Measurements from ENCODE around the gene SUFU. TPM values are rescaled to one million over a fixed set of nuclear protein-coding genes. Genes with fewer than 3 reads are reported as not detected.
A peak's percentile ranks its signal among the peaks of the same experiment; 100 is the strongest.

The SUFU gene
- total and polyA plus RNA-seq, 5 donors from 2014 or later = 2.4 to 17.8 (median 5.0) TPM

DNA sequence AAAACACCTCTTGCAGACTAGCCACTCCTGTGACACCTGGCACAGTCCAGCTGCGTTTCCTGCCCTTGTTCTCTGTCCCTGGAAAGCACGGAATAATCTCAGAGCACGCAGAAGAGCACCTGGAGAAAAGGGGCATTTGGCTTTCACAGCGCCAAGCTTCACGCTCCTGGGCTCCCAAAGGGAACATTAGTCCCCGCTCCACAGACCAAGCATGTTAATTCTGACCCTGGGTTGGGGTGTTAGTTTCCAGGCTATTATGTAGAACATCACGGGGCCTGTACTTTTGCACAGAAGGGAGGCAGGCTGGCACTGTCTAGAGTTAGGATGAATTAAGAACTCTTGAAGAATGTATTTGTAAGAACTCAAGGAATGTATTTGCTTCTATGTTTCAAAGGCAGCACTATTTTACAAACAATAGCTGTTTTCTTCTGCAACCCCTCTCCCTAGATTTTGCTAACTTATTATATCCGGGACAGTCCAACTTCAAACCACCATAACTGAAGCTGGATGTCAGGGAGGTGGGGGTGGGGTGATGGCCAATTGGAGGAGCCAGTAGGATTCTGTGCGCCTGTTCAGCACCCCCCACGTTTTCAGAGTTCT, 78.3 kb downstream of the SUFU start:
- ATAC-seq (ENCODE audit: low read depth in 2 of 2) (no peak), DNase-seq (no peak)
- Mint-ChIP-seq H3K4me1 (peaks cover 0 to 12% (median 10%) of the 10 kb centered on the region in 4 donors), H3K27ac (peak overlapping the region in 1 of 3 donors; percentile 29), H3K36me3 (no peaks in the 10 kb centered on the region), H3K9me3 (no peaks in the 10 kb centered on the region), H3K27me3 (no peaks in the 10 kb centered on the region), H3K4me3 (no peak overlapping the region)
- Histone ChIP-seq H3K27me3 (ENCODE audit: control insufficient read depth, insufficient read depth, low read length) (no peaks in the 10 kb centered on the region), H3K9me3 (ENCODE audit: control insufficient read depth in 2 of 2, low read length in 2 of 2) (no peaks in the 10 kb centered on the region), H3K27ac (ENCODE audit: insufficient read depth, low read length, poor library complexity, severe bottlenecking) (no peak overlapping the region), H3K4me3 (ENCODE audit: low read depth, low read length) (no peak overlapping the region), H3K4me1 (ENCODE audit: control insufficient read depth, insufficient read depth, low read length, poor library complexity, severe bottlenecking) (no peaks in the 10 kb centered on the region), H3K36me3 (ENCODE audit: control insufficient read depth, insufficient read depth, low read length) (no peaks in the 10 kb centered on the region)

GRCh38 chr10:102583435-102584417, 80.0 kb downstream of the SUFU start:
- no peaks in the 10 kb centered on the region for H3K36me3 Mint-ChIP-seq
- DNase-seq (peak; percentile 64 to 88 (median 77)), ATAC-seq (ENCODE audit: low read depth in 2 of 2) (peak; percentile 85 to 95)
- peak overlapping the region; percentile 54 to 89 (median 65) for H3K27ac Mint-ChIP-seq
- H3K4me3 Mint-ChIP-seq = no peak overlapping the region
- Histone ChIP-seq H3K36me3 (ENCODE audit: control insufficient read depth, insufficient read depth, low read length) (no peaks in the 10 kb centered on the region), H3K27ac (ENCODE audit: insufficient read depth, low read length, poor library complexity, severe bottlenecking) (no peak overlapping the region), H3K9me3 (ENCODE audit: control insufficient read depth in 2 of 2, low read length in 2 of 2) (no peaks in the 10 kb centered on the region), H3K4me1 (ENCODE audit: control insufficient read depth, insufficient read depth, low read length, poor library complexity, severe bottlenecking) (no peaks in the 10 kb centered on the region), H3K4me3 (ENCODE audit: low read depth, low read length) (no peak overlapping the region), H3K27me3 (ENCODE audit: control insufficient read depth, insufficient read depth, low read length) (no peaks in the 10 kb centered on the region)
- no peaks in the 10 kb centered on the region for H3K9me3 Mint-ChIP-seq
- H3K27me3 Mint-ChIP-seq = no peaks in the 10 kb centered on the region
- H3K4me1 Mint-ChIP-seq = peaks cover 0 to 12% (median 8%) of the 10 kb centered on the region in 4 donors

DNA sequence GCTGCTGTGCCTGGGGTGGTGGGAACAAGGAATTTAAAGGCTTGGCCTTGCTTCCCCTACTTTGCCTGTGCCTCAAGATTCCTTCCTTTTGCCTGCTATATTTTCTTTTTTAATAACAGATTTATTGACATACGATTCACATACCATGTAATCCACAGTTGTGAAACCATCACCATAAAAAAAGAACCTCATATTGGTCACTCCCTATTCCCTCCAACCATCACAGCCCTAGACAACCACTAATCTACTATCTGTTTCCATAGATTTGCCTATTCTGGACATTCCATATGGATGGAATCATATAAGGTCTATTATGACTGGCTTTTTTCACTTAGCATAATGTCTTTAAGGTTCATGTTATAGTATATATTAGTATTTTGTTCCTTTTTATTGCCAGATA, 81.3 kb downstream of the SUFU start:
- no peaks in the 10 kb centered on the region for H3K4me1 ChIP-seq (ENCODE audit: control insufficient read depth, insufficient read depth, low read length, poor library complexity, severe bottlenecking)
- H3K4me3 ChIP-seq (ENCODE audit: low read depth, low read length) = no peak overlapping the region
- peak overlapping the region in 1 of 3 donors; percentile 60 for H3K27ac Mint-ChIP-seq
- no peaks in the 10 kb centered on the region for H3K27me3 ChIP-seq (ENCODE audit: control insufficient read depth, insufficient read depth, low read length)
- ATAC-seq (ENCODE audit: low read depth in 2 of 2) (no peak), DNase-seq (no peak)
- no peaks in the 10 kb centered on the region for H3K36me3 Mint-ChIP-seq
- no peaks in the 10 kb centered on the region for H3K27me3 Mint-ChIP-seq
- no peaks in the 10 kb centered on the region for H3K36me3 ChIP-seq (ENCODE audit: control insufficient read depth, insufficient read depth, low read length)
- H3K27ac ChIP-seq (ENCODE audit: insufficient read depth, low read length, poor library complexity, severe bottlenecking) = no peak overlapping the region
- no peak overlapping the region for H3K4me3 Mint-ChIP-seq
- no peaks in the 10 kb centered on the region for H3K9me3 Mint-ChIP-seq
- H3K4me1 Mint-ChIP-seq = peaks cover 3 to 10% (median 6%) of the 10 kb centered on the region in 4 donors
- H3K9me3 ChIP-seq (ENCODE audit: control insufficient read depth in 2 of 2, low read length in 2 of 2) = no peaks in the 10 kb centered on the region

DNA sequence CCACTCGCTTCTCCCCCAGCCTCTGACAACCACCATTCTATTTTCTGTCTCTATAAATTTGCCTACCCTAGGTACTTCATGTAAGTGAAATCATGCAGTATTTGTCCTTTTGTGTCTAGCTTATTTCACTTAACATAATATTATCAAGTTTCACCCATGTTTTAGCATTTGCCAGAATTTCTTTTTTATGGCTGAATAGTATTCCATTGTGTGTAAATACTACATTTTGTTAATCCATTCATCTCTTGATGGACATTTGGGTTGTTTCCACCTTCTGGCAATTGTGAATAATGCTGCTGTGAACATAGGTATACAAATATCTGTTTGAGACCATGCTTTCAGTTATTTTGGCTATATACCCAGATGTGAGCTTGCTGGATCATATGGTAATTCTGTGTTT, 83.1 kb downstream of the SUFU start:
- Mint-ChIP-seq H3K4me3 (no peak overlapping the region), H3K27me3 (no peaks in the 10 kb centered on the region), H3K27ac (no peak overlapping the region), H3K4me1 (peaks cover 3 to 6% (median 4%) of the 10 kb centered on the region in 4 donors), H3K36me3 (no peaks in the 10 kb centered on the region), H3K9me3 (no peaks in the 10 kb centered on the region)
- Histone ChIP-seq H3K27ac (ENCODE audit: insufficient read depth, low read length, poor library complexity, severe bottlenecking) (no peak overlapping the region), H3K4me3 (ENCODE audit: low read depth, low read length) (no peak overlapping the region), H3K4me1 (ENCODE audit: control insufficient read depth, insufficient read depth, low read length, poor library complexity, severe bottlenecking) (no peaks in the 10 kb centered on the region), H3K27me3 (ENCODE audit: control insufficient read depth, insufficient read depth, low read length) (no peaks in the 10 kb centered on the region), H3K9me3 (ENCODE audit: control insufficient read depth in 2 of 2, low read length in 2 of 2) (no peaks in the 10 kb centered on the region), H3K36me3 (ENCODE audit: control insufficient read depth, insufficient read depth, low read length) (no peaks in the 10 kb centered on the region)
- no peak for ATAC-seq (ENCODE audit: low read depth in 2 of 2)
- no peak for DNase-seq

GRCh38 chr10:102588875-102589274, 85.1 kb downstream of the SUFU start:
- no peak overlapping the region for H3K4me3 Mint-ChIP-seq
- DNase-seq (no peak), ATAC-seq (ENCODE audit: low read depth in 2 of 2) (no peak)
- H3K9me3 Mint-ChIP-seq = no peaks in the 10 kb centered on the region
- Histone ChIP-seq H3K27ac (ENCODE audit: insufficient read depth, low read length, poor library complexity, severe bottlenecking) (no peak overlapping the region), H3K36me3 (ENCODE audit: control insufficient read depth, insufficient read depth, low read length) (peaks cover 6% of the 10 kb centered on the region), H3K4me3 (ENCODE audit: low read depth, low read length) (no peak overlapping the region), H3K4me1 (ENCODE audit: control insufficient read depth, insufficient read depth, low read length, poor library complexity, severe bottlenecking) (no peaks in the 10 kb centered on the region), H3K9me3 (ENCODE audit: control insufficient read depth in 2 of 2, low read length in 2 of 2) (no peaks in the 10 kb centered on the region), H3K27me3 (ENCODE audit: control insufficient read depth, insufficient read depth, low read length) (no peaks in the 10 kb centered on the region)
- peaks cover 3% of the 10 kb centered on the region for H3K36me3 Mint-ChIP-seq
- no peaks in the 10 kb centered on the region for H3K27me3 Mint-ChIP-seq
- H3K27ac Mint-ChIP-seq = no peak overlapping the region
- H3K4me1 Mint-ChIP-seq = peaks cover under 1 to 4% (median 3%) of the 10 kb centered on the region in 4 donors

DNA sequence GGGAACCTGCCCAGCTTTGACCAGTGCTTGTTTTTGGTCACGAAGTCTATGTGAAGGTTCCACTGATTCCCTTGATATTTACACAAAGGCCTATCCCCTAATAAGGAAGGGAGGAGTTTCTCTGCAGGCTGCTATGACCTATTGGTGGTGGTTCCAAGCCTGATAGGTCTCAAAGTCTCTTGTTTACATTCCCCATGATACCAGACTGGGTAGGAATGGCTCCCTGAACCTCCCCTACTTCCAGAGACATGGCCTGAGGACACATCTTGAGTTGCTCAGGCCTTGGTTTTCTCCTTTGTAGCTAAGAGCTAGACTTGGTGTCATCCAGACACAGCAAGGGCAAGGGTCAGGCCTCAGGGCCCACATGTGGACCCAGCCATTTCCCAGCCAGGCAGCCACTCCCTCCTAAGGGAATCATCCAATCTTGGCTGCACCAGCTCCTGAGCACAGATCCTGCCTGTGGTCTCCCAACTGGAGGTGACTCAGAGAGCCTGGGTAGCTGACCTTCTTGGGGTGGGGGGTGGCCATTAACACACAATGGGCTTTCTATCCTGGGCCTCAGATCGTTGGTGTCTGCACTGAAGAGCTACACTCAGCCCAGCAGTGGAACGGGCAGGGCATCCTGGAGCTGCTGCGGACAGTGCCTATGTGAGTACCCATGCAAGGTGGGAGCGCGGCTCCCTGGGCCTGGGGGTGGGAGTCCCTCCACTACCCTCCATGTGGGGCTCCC, 89.5 kb downstream of the SUFU start:
- H3K4me3 Mint-ChIP-seq = no peak overlapping the region
- Histone ChIP-seq H3K36me3 (ENCODE audit: control insufficient read depth, insufficient read depth, low read length) (peaks cover 31% of the 10 kb centered on the region), H3K4me1 (ENCODE audit: control insufficient read depth, insufficient read depth, low read length, poor library complexity, severe bottlenecking) (no peaks in the 10 kb centered on the region), H3K27ac (ENCODE audit: insufficient read depth, low read length, poor library complexity, severe bottlenecking) (no peak overlapping the region), H3K27me3 (ENCODE audit: control insufficient read depth, insufficient read depth, low read length) (no peaks in the 10 kb centered on the region), H3K9me3 (ENCODE audit: control insufficient read depth in 2 of 2, low read length in 2 of 2) (no peaks in the 10 kb centered on the region), H3K4me3 (ENCODE audit: low read depth, low read length) (no peak overlapping the region)
- H3K27me3 Mint-ChIP-seq = no peaks in the 10 kb centered on the region
- no peak overlapping the region for H3K27ac Mint-ChIP-seq
- H3K9me3 Mint-ChIP-seq = no peaks in the 10 kb centered on the region
- DNase-seq (no peak), ATAC-seq (ENCODE audit: low read depth in 2 of 2) (no peak)
- peaks cover 0 to 3% (median under 1%) of the 10 kb centered on the region in 4 donors for H3K4me1 Mint-ChIP-seq
- H3K36me3 Mint-ChIP-seq = peaks cover 7% of the 10 kb centered on the region

DNA sequence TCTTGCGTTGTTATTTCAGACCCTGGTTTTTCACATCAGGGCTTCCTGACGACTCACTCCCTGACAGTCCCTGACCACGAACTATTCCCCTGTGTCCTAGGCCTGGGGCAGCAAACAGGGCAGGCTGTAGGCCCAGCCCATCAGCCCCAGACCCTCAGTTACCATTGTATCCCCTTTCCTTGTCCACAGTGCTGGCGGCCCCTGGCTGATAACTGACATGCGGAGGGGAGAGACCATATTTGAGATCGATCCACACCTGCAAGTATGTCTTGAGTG, 90.0 kb downstream of the SUFU start:
- H3K27me3 ChIP-seq (ENCODE audit: control insufficient read depth, insufficient read depth, low read length) = no peaks in the 10 kb centered on the region
- peaks cover 33% of the 10 kb centered on the region for H3K36me3 ChIP-seq (ENCODE audit: control insufficient read depth, insufficient read depth, low read length)
- DNase-seq (no peak), ATAC-seq (ENCODE audit: low read depth in 2 of 2) (no peak)
- H3K36me3 Mint-ChIP-seq = peaks cover 12% of the 10 kb centered on the region
- no peaks in the 10 kb centered on the region for H3K9me3 ChIP-seq (ENCODE audit: control insufficient read depth in 2 of 2, low read length in 2 of 2)
- H3K4me3 ChIP-seq (ENCODE audit: low read depth, low read length) = no peak overlapping the region
- H3K27me3 Mint-ChIP-seq = no peaks in the 10 kb centered on the region
- no peak overlapping the region for H3K27ac ChIP-seq (ENCODE audit: insufficient read depth, low read length, poor library complexity, severe bottlenecking)
- H3K9me3 Mint-ChIP-seq = no peaks in the 10 kb centered on the region
- peaks cover 0 to 3% (median under 1%) of the 10 kb centered on the region in 4 donors for H3K4me1 Mint-ChIP-seq
- H3K27ac Mint-ChIP-seq = peak overlapping the region in 1 of 3 donors; percentile 56
- H3K4me1 ChIP-seq (ENCODE audit: control insufficient read depth, insufficient read depth, low read length, poor library complexity, severe bottlenecking) = no peaks in the 10 kb centered on the region
- no peak overlapping the region for H3K4me3 Mint-ChIP-seq
